ENCODE results near the gene TAF4.

GRCh38 chr20:62044631-62045030 lies 21.1 kb downstream of the TAF4 start:
- TF ChIP-seq, protein P1, sequence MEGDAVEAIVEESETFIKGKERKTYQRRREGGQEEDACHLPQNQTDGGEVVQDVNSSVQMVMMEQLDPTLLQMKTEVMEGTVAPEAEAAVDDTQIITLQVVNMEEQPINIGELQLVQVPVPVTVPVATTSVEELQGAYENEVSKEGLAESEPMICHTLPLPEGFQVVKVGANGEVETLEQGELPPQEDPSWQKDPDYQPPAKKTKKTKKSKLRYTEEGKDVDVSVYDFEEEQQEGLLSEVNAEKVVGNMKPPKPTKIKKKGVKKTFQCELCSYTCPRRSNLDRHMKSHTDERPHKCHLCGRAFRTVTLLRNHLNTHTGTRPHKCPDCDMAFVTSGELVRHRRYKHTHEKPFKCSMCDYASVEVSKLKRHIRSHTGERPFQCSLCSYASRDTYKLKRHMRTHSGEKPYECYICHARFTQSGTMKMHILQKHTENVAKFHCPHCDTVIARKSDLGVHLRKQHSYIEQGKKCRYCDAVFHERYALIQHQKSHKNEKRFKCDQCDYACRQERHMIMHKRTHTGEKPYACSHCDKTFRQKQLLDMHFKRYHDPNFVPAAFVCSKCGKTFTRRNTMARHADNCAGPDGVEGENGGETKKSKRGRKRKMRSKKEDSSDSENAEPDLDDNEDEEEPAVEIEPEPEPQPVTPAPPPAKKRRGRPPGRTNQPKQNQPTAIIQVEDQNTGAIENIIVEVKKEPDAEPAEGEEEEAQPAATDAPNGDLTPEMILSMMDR (conservative IDR thresholded peaks at IDR 0.05): no peak
- TF ChIP-seq ZFX (IDR thresholded peaks at IDR 0.05): no peak

Measured in C4-2B (cell line).